Activated CD4-positive, alpha-beta T cell treated with anti-CD3 and anti-CD28 coated beads, Interleukin-2, amount 50 U/mL, for 1 hour (primary cell): Measurements from ENCODE around the gene SETBP1.

ENCODE experiments used
- DNase-seq: peaks from one replicate; pipeline ENCODE4 v3.0.0-alpha.2; 2020

The SETBP1 gene

GRCh38 chr18:44766450-44766849 is 85.8 kb downstream of the SETBP1 start:
- DNase-seq, result no peak

GRCh38 chr18:44767807-44768206 is 87.1 kb downstream of the SETBP1 start:
- no peak for DNase-seq

- no peak for DNase-seq
Measured at GRCh38 chr18:44770641-44771040, 90.0 kb downstream of the SETBP1 start.

DNA sequence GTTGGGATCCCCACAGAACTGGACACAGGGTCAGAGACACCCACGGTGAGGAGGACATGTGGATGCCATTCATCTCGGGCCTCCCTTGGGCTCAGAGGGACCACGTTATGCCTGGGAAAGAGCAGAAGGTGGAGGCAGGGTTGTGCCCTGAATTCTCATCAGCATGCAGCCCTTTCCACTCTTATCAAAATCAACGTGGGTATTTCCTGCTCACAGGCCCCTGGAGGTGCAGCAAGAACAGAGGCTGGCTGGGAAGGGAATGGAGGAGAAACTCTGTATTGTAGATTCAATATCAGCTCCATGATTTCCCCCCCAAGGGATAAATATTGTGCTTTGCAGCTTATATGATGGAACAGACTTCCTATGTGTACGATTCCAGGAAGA is 90.9 kb downstream of the SETBP1 start:
- DNase-seq, result no peak

DNA sequence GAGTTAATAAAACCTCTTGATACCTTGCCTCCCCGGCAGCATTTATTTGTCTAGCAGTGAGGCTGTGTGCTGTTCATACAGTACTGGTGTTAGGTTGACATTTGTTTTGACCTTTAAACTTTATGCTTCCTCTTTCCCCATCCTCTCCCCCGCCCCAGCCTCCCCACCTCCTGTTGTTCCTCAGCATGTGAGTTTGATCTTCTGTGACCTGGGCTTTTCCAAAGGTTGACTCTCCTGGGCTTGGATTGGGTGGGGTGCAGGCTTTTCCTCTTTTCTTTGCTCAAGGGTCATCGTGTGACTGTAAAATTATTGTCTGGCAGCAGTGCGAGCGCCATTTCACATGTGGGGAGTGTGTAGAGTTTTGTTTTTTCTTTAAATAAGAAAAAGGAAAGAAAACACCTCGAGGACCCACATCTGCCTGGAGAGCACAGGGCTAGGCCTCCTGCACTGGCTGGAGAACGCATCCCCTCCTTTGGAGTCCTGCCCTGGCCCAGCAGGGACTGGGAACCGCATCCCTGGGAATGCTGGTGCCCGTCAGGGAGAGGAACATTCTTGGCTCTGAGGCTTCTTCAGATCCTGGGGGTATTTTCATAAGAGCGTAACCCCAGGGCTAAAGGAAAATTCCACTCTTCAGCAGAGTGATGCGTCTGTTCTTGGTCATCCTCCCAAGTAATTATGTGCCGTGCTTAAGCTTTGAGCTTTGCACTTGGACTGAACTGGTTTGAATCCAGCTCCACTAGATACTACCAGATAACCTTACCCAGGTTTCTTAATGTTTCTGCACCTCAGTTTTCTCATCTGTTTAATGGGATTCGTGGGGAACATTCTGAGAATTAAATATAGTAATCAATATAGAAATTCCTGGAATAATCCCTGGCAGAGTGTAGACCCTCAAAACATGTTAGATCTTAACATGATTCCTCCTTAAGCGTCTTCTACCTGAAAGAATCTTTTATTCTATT is 91.5 kb downstream of the SETBP1 start:
- DNase-seq, result no peak

GRCh38 chr18:44773640-44774155 is 93.0 kb downstream of the SETBP1 start:
- no peak for DNase-seq

DNA sequence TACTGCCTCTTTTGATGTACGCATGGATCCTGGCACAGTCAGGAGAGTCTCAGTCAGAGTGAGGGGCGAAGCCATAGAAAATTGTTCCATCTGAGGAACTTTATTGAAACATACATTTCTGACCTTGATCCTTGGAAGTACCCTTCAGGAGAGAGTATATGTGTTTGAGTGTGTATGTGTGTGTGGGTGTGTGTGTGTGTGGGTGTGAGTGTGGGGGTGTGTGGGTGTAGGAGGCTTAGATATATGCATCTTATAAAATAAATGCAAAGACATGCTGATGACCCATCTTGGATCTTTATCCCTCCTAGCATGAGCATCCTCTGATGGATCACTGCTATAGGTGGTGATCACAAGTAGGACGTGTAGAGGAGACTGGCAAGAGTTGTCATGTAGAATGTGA is 93.5 kb downstream of the SETBP1 start:
- DNase-seq, result no peak

DNA sequence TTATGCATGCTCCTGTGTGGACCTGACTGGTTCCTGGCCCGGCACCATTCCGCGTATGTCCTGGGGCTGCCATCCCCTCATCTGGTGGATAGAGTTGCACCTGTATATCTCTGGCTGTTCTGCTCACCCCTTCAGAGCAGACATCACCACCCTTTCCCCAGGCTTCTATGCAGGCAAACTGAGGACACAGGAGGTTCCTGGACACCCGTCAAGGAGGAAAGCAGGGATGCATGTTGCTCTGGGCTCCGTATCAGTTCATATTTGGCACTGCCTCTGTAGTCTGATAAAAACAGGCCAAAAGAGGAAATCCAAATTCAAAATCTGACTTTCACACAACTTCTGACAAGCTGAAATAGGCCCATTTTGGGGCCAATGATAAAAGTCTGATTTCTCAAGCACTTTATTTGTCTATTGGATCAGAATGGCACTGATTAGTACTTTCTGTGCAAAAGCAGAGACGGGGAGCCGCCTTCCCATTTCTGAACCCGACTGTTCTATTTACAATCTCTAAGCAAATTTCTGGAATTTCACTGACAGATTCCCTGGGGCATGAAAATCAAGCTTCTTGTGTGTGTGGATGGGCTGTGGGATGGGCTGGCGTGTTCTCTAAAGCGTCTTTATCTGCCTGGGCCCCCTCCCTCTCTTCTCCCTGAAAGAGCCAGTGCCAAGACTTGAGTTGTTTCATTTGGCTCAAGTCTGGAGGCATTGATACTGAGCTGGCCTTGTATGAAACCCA is 96.9 kb downstream of the SETBP1 start:
- no peak for DNase-seq

DNA sequence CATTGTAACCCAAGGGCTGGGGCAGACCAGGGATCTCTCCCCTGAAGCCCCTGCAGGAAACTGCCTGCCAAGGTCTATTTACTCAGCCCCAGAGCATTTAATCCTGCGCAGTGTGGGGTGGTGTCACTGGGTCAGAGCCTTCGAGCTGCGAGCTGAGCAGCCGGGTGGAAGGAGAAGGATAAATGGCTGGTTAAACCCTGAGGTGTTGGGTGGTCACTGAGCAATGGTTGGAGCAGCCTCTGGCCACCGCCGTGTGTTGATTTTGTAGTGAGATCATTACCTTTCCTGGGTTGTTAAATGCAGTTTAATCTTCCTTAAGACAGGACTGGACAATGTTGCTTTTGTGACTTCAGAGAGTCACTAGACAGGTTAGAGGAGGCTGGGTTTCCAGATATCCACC is 98.1 kb downstream of the SETBP1 start:
- DNase-seq, result no peak

- no peak for DNase-seq
Measured at GRCh38 chr18:44779753-44780292, 99.1 kb downstream of the SETBP1 start.

DNA sequence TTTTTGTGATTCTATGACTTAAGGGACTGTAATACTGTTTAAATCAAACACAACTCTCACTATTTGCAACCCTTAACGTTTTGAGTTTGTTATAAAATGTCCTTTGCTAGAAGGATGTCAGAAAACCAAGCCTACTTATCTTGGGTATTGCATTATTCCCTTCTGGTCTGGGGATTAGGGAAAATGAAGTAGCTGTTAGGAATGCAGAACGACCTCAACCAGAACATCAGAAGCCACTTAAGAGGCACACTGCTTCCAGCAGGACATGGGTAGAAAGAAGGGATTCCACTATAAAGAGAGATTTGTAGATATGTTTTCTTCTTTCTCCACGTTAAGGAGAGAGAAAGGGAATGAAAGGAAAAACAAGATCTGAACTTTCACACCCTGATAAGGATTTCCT is 101.2 kb downstream of the SETBP1 start:
- no peak for DNase-seq

GRCh38 chr18:44782617-44783016 is 101.9 kb downstream of the SETBP1 start:
- no peak for DNase-seq

DNA sequence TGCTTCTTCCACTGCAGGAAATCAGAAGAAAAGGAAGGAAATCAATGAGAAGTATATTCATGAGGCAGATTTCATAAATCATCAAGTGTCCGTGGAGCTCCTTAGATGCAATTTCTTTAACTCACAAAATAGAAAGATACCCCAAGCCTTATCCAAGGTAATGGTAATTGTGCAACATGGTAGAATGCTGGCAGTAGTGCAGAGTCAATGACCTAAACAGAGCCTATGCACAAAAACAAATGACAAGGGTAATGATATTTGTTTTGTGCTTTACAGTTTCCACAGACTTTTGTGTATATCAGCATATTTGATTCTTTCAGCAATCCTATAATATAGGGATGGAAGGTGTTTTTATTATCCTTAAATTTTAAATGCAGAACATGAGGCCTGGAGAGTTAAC is 102.7 kb downstream of the SETBP1 start:
- DNase-seq, result no peak

DNA sequence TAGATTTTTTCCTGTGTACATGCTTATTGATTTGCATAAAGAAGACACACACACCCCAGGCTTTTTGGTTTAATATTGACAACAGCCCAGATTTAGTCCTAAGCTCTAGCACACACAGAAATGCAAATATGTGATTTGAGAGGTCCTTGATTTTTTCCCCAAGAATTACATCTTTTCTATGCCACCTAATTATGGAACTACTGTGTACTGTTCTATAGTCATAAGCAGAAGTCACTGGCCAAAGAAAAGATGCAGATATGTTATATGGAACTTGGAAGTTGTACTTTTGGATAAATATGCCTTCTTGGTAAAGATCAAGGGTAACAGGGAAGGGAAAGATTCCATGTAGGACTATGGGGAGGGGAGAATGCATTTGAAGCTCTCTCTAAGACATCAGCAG is 105.6 kb downstream of the SETBP1 start:
- no peak for DNase-seq

- no peak for DNase-seq
Measured at GRCh38 chr18:44786688-44787087, 106.0 kb downstream of the SETBP1 start.

DNA sequence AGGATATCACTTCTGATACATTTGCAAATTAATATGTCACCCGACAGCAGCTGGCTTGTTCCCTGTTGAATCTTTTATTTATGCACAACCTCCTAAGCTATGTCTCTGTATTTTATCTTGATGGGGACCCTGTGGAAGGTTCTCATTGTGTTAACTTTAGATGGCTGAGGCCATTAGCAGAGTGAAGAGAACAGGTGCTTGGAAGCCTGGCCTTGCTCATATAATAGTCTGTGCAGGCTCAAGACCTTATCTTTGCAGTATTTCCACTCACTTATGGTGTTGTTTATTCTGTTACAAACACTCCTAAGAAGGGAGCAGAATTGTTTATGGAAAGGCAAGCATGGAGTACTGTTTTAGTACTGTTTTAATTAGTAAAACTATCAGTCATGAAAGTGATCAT is 107.6 kb downstream of the SETBP1 start:
- DNase-seq, result no peak

- no peak for DNase-seq
Measured at GRCh38 chr18:44789710-44790109, 109.0 kb downstream of the SETBP1 start.

DNA sequence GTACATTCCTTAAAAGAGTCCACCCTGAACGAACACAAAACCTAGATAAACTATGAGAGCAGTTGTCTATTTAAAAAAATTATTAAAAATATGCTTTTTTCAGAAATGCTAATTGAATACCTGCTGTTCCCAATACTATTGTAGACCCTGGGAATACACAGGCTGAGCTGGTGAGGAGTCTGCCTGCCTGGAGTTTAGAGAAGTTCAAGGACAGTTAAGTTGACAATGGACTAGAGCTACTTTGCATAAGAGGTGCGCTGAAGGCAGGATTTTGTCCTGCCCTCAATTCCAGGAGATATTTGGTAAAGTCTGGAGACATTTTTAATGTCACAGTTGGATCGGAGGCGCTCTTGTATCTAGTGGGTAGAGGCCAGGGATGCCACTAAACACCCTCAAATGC is 110.2 kb downstream of the SETBP1 start:
- no peak for DNase-seq

GRCh38 chr18:44791520-44791919 is 110.8 kb downstream of the SETBP1 start:
- no peak for DNase-seq

DNA sequence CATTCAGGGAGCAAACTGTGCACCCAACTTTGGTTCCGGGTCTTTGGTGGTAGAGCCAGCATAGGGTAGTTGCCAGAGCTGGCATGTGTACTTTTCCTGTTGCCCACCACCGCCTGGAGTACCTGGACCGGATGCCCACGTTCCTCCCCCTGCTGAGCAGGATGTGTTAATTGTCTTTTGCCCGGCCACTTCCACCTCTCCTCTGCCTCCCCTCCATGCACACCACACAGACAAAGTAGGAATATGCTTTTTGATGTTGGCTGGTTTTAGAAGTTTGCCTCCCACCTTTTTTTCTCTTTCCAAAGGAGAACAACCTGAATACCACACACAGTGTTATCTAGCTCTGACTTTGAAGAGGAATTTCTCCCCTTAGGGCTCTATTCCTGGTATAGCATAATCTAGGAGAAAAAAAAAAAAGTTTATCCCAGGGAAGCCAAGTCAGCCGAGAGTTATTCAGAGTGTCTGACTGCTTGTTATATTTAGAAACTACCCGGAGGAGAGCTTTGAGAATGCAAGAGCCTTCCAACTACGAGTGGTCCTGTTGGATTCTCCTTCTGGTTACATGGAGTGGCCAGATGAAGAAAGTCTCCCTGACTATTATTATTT is 111.9 kb downstream of the SETBP1 start:
- DNase-seq, result no peak

- no peak for DNase-seq
Measured at GRCh38 chr18:44793194-44793593, 112.5 kb downstream of the SETBP1 start.

- no peak for DNase-seq
Measured at GRCh38 chr18:44793685-44794084, 113.0 kb downstream of the SETBP1 start.

GRCh38 chr18:44795241-44795640 is 114.6 kb downstream of the SETBP1 start:
- DNase-seq, result no peak
